Loucy (cell line): ENCODE results near the gene METAP1.
"Not testable (repeated sequence)": the region's sequence is repeated elsewhere in the genome, so short reads cannot be mapped to it uniquely, and the experiment has no call there.

Experiments
- CTCF ChIP-seq: fragments of 200-600 bp; sonication (generic); conservative IDR thresholded peaks from 2 replicates; pipeline ENCODE4 v1.5.1; 2014; ENCODE audit warnings: mild to moderate bottlenecking, antibody characterized with exemption, low read length
- EZH2phosphoT487 ChIP-seq: fragments of 200-600 bp; IDR thresholded peaks from 2 replicates; pipeline ENCODE4 v1.6.1; 2018; ENCODE audit warnings: antibody characterized with exemption, mild to moderate bottlenecking, moderate library complexity, borderline replicate concordance

GRCh38 chr4:99109286-99109685 lies 113.8 kb downstream of the METAP1 start:
- TF ChIP-seq CTCF, EZH2phosphoT487: not testable (repeated sequence)
